Breast epithelium (tissue), 4 donors: ENCODE measurements around the gene TRA2B. TPM values are rescaled to one million over a fixed set of nuclear protein-coding genes. Genes with fewer than 3 reads are reported as not detected.

Source experiments
- DNase-seq, 2 donors: peaks; one replicate each; pipeline ENCODE4 v3.0.0-alpha.2; 2019; ENCODE audit warnings: low spot score in 2 of 2
- H3K27ac ChIP-seq, 2 donors: fragments of 200-600 bp; sonication (generic) in 1 of 2; one replicate each; pipeline ENCODE4 v1.5.1; 2016 to 2019; ENCODE audit warnings: mild to moderate bottlenecking in 1 of 2
- H3K27me3 ChIP-seq, 2 donors: fragments of 200-600 bp; sonication (generic) in 1 of 2; one replicate each; pipeline versions ENCODE4 v1.5.1 to v1.6.0; 2017 to 2019; ENCODE audit warnings: control low read depth in 1 of 2, mild to moderate bottlenecking in 1 of 2
- H3K36me3 ChIP-seq: fragments of 200-600 bp; one replicate; pipeline ENCODE4 v1.5.1; 2019
- H3K4me1 ChIP-seq, 2 donors: fragments of 200-600 bp; sonication (generic); one replicate each; pipeline ENCODE4 v1.5.1; 2016 to 2019; ENCODE audit warnings: control low read depth in 1 of 2
- H3K4me3 ChIP-seq, 3 donors: fragments of 200-600 bp; sonication (generic); 1 replicate in 2 of 3; 2 replicates in 1 of 3; pipeline ENCODE4 v1.5.1; 2016 to 2019; ENCODE audit warnings: mild to moderate bottlenecking in 3 of 3, moderate library complexity in 2 of 3
- H3K9me3 ChIP-seq, 2 donors: fragments of 200-600 bp; sonication (generic) in 1 of 2; one replicate each; pipeline ENCODE4 v1.5.1; 2016 to 2019; ENCODE audit warnings: control low read depth in 1 of 2
- CTCF ChIP-seq, 3 donors: fragments of 450-650 bp; IDR thresholded peaks; one replicate each; pipeline ENCODE4 v1.5.1; 2016 to 2017; ENCODE audit warnings: antibody characterized with exemption in 3 of 3, mild to moderate bottlenecking in 3 of 3, moderate library complexity in 3 of 3
- POLR2A ChIP-seq: fragments of 450-650 bp; IDR thresholded peaks from one replicate; pipeline ENCODE4 v1.6.1; 2016; ENCODE audit warnings: antibody characterized with exemption, mild to moderate bottlenecking, moderate library complexity
- POLR2AphosphoS5 ChIP-seq, 3 donors: sonication (generic); formaldehyde crosslinking; IDR thresholded peaks; one replicate each; pipeline ENCODE4 v1.6.1; 2017; ENCODE audit warnings: antibody characterized with exemption in 3 of 3
- intact Hi-C: fragments of 100-400 bp; cut with DNase I; formaldehyde crosslinking; loops from one replicate; pipeline ENCODE4 v1.15.1; 2023; ENCODE audit warnings: low total_unique reads
- total RNA-seq, 3 donors: library from RNA; depleted of rRNA; stranded (reverse); fragments of >200 nt; gene quantifications; one replicate each; pipeline ENCODE4 v1.1.0, GENCODE V29; 2016

The TRA2B gene
- total RNA-seq, 3 donors from 2014 or later: 163 to 278 (median 179) TPM

- H3K27me3 ChIP-seq: no peaks in the 10 kb centered on the region
- peak overlapping the region in 1 of 3 donors; percentile 29 for H3K4me3 ChIP-seq
- H3K4me1 ChIP-seq: peaks cover 6 to 39% of the 10 kb centered on the region in 2 donors
- H3K9me3 ChIP-seq: no peaks in the 10 kb centered on the region
- TF ChIP-seq CTCF (IDR thresholded peaks at IDR 0.05) (no peak), POLR2A (no peak), POLR2AphosphoS5 (IDR thresholded peaks at IDR 0.05) (no peak)
- intact Hi-C loops: no loop called here
- peak overlapping the region; percentile 26 to 49 for H3K27ac ChIP-seq
- H3K36me3 ChIP-seq: no peaks in the 10 kb centered on the region
- no peak for DNase-seq
These were observed 7.3 kb downstream of the TRA2B start for GRCh38 chr3:185930393-185931107.

GRCh38 chr3:185929192-185930151 lies 8.3 kb downstream of the TRA2B start:
- H3K9me3 ChIP-seq: no peaks in the 10 kb centered on the region
- intact Hi-C loops: no loop called here
- H3K4me3 ChIP-seq: peak overlapping the region in 2 of 3 donors; percentile 14 to 41
- H3K36me3 ChIP-seq: no peaks in the 10 kb centered on the region
- peaks cover 6 to 30% of the 10 kb centered on the region in 2 donors for H3K4me1 ChIP-seq
- TF ChIP-seq POLR2AphosphoS5 (IDR thresholded peaks at IDR 0.05) (no peak), POLR2A (no peak), CTCF (IDR thresholded peaks at IDR 0.05) (no peak)
- no peaks in the 10 kb centered on the region for H3K27me3 ChIP-seq
- H3K27ac ChIP-seq: peak overlapping the region in 1 of 2 donors; percentile 56
- no peak for DNase-seq

- peak overlapping the region in 2 of 3 donors; percentile 15 to 41 for H3K4me3 ChIP-seq
- peaks cover 6 to 27% of the 10 kb centered on the region in 2 donors for H3K4me1 ChIP-seq
- H3K36me3 ChIP-seq: peaks cover 7% of the 10 kb centered on the region
- no peak for DNase-seq
- TF ChIP-seq CTCF (IDR thresholded peaks at IDR 0.05): no peak
- TF ChIP-seq POLR2AphosphoS5 (IDR thresholded peaks at IDR 0.05): no peak
- no peak for TF ChIP-seq POLR2A
- no peaks in the 10 kb centered on the region for H3K9me3 ChIP-seq
- H3K27me3 ChIP-seq: no peaks in the 10 kb centered on the region
- intact Hi-C loops: no loop called here
- peak overlapping the region in 1 of 2 donors; percentile 56 for H3K27ac ChIP-seq
These were observed 9.3 kb downstream of the TRA2B start for GRCh38 chr3:185928496-185928895.

GRCh38 chr3:185927501-185928200 lies 10.2 kb downstream of the TRA2B start:
- intact Hi-C loops: no loop called here
- peak overlapping the region in 1 of 2 donors; percentile 56 for H3K27ac ChIP-seq
- no peaks in the 10 kb centered on the region for H3K27me3 ChIP-seq
- no peaks in the 10 kb centered on the region for H3K9me3 ChIP-seq
- no peak for TF ChIP-seq POLR2AphosphoS5 (IDR thresholded peaks at IDR 0.05)
- no peak for TF ChIP-seq POLR2A
- TF ChIP-seq CTCF (IDR thresholded peaks at IDR 0.05): no peak
- H3K4me3 ChIP-seq: peak overlapping the region in 1 of 3 donors; percentile 41
- peaks cover 6 to 25% of the 10 kb centered on the region in 2 donors for H3K4me1 ChIP-seq
- DNase-seq: no peak
- peaks cover 11% of the 10 kb centered on the region for H3K36me3 ChIP-seq
